GM19099 (cell line): ENCODE results near the gene SORCS1.

Source experiments
- POLR2A ChIP-seq: IDR thresholded peaks from 3 replicates; pipeline ENCODE4 v1.6.1; 2011; ENCODE audit warnings: low read depth; ENCODE audit not compliant: insufficient read length; ENCODE audit errors: extremely low read depth

The SORCS1 gene

GRCh38 chr10:106612381-106612780 lies 552.1 kb downstream of the SORCS1 start:
- TF ChIP-seq POLR2A: no peak

DNA sequence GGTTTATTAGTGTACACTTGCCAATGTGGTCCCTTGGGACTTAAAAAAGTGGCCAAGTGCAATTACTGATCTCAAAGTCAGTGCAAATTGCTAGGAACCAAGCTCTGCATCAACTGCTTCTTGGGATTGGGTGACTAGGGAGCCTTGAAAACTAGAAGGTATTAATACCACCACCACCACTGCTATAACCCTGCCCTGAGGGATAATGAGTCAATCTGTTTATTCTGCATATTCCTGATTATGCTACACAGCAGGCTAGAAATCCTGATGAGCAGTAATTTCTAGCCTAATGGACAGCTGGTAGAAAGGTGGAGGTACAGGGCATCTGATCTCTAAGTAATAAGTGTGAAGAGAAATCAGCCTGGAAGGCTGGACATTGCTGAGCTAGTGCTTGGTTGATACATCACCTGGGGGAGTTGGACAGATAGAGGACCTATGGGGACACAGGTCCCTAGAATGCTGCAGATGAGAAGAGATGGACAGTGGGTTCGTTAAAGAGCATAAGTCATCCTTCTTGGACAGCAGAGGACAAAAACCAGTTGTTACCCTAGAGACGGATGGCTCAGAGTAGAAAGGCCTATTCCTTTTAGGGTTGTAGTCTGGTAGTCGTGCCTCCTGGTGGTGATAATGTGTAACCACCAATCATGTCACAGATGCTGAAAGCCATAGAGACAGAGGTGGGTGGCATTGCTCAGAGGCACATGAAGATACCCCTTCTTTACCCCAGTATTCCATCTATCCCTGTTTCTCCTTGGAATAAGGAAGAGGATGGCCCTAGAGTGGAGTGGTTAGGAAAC lies 554.8 kb downstream of the SORCS1 start:
- TF ChIP-seq POLR2A: no peak

DNA sequence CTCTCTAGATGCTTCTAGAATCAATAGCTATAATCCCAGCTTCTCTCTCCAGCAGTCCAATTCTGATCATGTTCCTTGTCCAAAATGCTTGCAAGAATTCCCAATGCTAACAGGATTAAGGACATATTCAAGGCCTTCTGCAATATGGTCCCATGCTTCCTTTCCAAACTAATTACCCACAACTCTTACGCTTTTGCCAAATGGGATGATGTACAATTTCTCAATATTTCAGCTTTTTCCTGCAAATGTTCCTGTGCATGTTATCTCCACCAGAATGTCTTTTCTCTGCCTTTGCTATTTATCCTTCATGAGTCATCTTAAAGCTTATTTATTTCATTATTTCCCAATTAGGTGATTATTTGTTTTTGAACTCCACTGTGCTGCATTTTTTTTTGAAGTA lies 556.4 kb downstream of the SORCS1 start:
- no peak for TF ChIP-seq POLR2A

GRCh38 chr10:106595281-106595680 lies 569.2 kb downstream of the SORCS1 start:
- no peak for TF ChIP-seq POLR2A

DNA sequence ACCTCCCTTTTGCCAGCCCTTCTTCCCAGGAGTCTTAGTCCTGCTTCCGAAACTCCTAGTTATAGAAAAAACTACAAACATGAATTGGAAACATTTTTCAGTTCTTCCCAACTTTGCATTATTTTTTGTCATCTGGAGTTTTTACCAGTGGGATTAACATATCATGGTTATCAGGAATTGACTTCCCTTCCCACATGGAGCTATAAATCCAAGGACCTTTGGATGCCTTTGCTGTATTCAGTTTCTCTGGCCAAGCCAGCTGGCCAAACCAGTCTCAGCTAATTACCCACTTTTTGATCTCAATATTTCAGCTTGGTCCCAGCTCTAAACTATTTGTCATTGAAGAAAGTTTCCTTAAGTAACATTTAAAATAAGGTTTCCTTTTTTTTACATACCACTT lies 570.6 kb downstream of the SORCS1 start:
- TF ChIP-seq POLR2A: no peak

GRCh38 chr10:106592396-106592795 lies 572.1 kb downstream of the SORCS1 start:
- TF ChIP-seq POLR2A: no peak

DNA sequence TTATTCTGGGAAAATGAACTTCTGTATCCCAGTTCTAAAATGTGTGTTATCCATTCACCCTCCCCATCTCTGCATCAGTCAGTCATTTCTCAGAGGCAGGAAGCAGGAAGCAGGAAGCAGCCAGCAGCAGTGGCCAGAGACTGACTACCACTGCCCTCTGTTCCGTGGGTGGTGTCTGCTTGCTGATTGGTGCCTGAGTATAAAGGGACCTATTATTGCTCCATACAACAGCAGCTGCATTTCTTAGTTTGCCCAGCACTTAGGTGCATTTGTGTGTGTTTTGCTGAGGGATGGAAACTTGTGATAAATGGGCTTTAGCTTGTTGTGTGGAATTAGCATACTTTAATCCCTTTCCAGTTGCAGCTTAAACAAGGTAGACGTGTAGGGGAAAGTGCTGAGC lies 582.2 kb downstream of the SORCS1 start:
- no peak for TF ChIP-seq POLR2A

GRCh38 chr10:106577756-106578155 lies 586.8 kb downstream of the SORCS1 start:
- TF ChIP-seq POLR2A: no peak

- no peak for TF ChIP-seq POLR2A
Measured at GRCh38 chr10:106577266-106577665, 587.2 kb downstream of the SORCS1 start.

- TF ChIP-seq POLR2A: no peak
Measured at GRCh38 chr10:106576534-106576933, 588.0 kb downstream of the SORCS1 start.

- TF ChIP-seq POLR2A: no peak
Measured at GRCh38 chr10:106573106-106573505, 591.4 kb downstream of the SORCS1 start.

DNA sequence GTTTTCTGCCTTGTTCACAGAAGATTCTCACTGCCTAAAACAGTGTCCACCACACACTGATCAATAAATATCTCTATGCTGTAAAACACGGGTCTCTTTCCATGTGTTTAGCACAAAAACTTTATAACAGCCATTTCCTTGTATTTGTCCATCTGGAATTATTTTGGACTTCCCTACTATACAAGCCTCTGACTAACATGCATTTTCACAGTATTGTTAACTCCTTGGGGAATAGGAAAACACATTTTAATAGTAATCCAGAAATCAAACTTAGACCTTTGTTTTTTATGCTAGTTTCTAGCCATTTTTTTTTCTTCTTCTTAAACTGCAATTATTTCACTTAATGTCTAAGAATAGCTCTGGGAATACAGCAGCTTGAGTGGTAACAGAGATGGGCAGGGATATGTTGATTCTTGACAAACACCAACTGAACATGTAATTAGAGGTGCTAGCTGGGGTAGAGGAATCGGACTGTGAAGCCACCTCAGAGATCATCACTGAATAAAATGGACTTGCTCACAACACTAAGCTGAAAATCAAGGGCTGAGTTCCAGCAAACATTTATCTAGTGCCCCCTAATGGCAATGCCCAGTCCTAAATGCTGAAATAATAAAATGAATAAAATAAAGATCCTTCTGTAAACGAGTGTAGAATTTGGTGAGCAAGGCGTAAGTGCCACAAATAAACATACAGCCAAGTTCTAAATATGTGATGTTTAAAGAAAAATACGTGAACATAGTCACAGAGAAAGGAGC lies 593.1 kb downstream of the SORCS1 start:
- TF ChIP-seq POLR2A: no peak

GRCh38 chr10:106570268-106570667 lies 594.2 kb downstream of the SORCS1 start:
- no peak for TF ChIP-seq POLR2A

DNA sequence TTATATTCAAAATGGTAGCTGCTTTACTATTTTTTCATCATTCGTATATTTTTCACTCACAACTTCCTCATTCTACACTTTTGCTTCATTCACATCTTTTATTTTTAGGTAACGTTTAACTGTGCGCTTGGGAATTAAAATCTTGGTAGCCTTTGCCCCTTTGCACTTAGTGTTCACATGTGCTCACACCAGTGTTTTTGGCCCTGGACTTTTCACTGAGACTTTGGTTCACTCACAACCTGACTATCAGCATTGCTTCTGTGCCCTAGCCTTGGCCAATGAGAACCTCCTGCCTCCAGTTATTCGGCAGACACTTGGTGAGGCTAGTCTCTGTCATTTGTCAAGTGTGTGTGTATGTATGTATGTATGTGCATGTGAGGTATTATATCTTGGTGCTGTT lies 596.9 kb downstream of the SORCS1 start:
- TF ChIP-seq POLR2A: no peak

GRCh38 chr10:106566873-106567272 lies 597.6 kb downstream of the SORCS1 start:
- no peak for TF ChIP-seq POLR2A

GRCh38 chr10:106565546-106565945 lies 599.0 kb downstream of the SORCS1 start:
- no peak for TF ChIP-seq POLR2A

- no peak for TF ChIP-seq POLR2A
Measured at GRCh38 chr10:106563384-106563783, 601.1 kb downstream of the SORCS1 start.
